Neural progenitor cell (in vitro differentiated cells): ENCODE results near the gene CDK1. TPM values are rescaled to one million over a fixed set of nuclear protein-coding genes. Genes with fewer than 3 reads are reported as not detected.

ENCODE experiments used
- DNase-seq: peaks from one replicate; pipeline ENCODE4 v3.0.0-alpha.2; 2016; ENCODE audit warnings: low spot score
- H2AFZ ChIP-seq: fragments of 200-600 bp; sonication (generic); replicated peaks from 2 replicates; pipeline ENCODE4 v1.6.1; 2016; ENCODE audit warnings: antibody characterized with exemption
- H3F3A ChIP-seq: fragments of 200-600 bp; sonication (generic); 2 replicates; pipeline ENCODE4 v1.6.1; 2016; ENCODE audit warnings: antibody characterized with exemption, low read depth
- H3K27ac ChIP-seq: fragments of 200-600 bp; sonication (generic); 2 replicates; pipeline ENCODE4 v1.5.1; 2016; ENCODE audit warnings: mild to moderate bottlenecking
- H3K27me3 ChIP-seq: fragments of 200-600 bp; sonication (generic); 2 replicates; pipeline ENCODE4 v1.6.1; 2016; ENCODE audit warnings: mild to moderate bottlenecking, moderate library complexity
- H3K36me3 ChIP-seq: fragments of 200-600 bp; sonication (generic); 2 replicates; pipeline ENCODE4 v1.5.1; 2016
- H3K4me1 ChIP-seq: fragments of 200-600 bp; sonication (generic); 2 replicates; pipeline ENCODE4 v1.6.1; 2016; ENCODE audit warnings: mixed run types
- H3K4me2 ChIP-seq: fragments of 200-600 bp; sonication (generic); 2 replicates; pipeline ENCODE4 v1.6.1; 2016
- H3K4me3 ChIP-seq: fragments of 200-600 bp; sonication (generic); 2 replicates; pipeline ENCODE4 v1.5.1; 2016
- H3K79me2 ChIP-seq: fragments of 200-600 bp; sonication (generic); 2 replicates; pipeline ENCODE4 v1.6.1; 2016; ENCODE audit warnings: low read depth
- H3K9ac ChIP-seq: fragments of 200-600 bp; sonication (generic); 2 replicates; pipeline ENCODE4 v1.6.1; 2016
- H3K9me3 ChIP-seq: fragments of 200-600 bp; sonication (generic); 2 replicates; pipeline ENCODE4 v1.5.1; 2016; ENCODE audit warnings: low read depth
- H4K20me1 ChIP-seq: fragments of 200-600 bp; sonication (generic); 2 replicates; pipeline ENCODE4 v1.6.1; 2016; ENCODE audit warnings: low read depth
- H3K27ac Mint-ChIP-seq: 3 replicates; pipeline ENCODE4 v1.8.0; 2021; ENCODE audit warnings: mixed read lengths
- H3K27me3 Mint-ChIP-seq: 2 replicates; pipeline ENCODE4 v1.8.0; 2022; ENCODE audit warnings: low read depth, mild to moderate bottlenecking, inconsistent platforms, moderate library complexity, mixed read lengths; ENCODE audit not compliant: insufficient read depth
- H3K36me3 Mint-ChIP-seq: 3 replicates; pipeline ENCODE4 v1.8.0; 2021; ENCODE audit warnings: mixed read lengths
- H3K4me1 Mint-ChIP-seq: 3 replicates; pipeline ENCODE4 v1.8.0; 2021; ENCODE audit warnings: mixed read lengths
- H3K4me3 Mint-ChIP-seq: 3 replicates; pipeline ENCODE4 v1.8.0; 2021; ENCODE audit warnings: mild to moderate bottlenecking, moderate library complexity, mixed read lengths
- H3K9me3 Mint-ChIP-seq: 3 replicates; pipeline ENCODE4 v1.8.0; 2020; ENCODE audit warnings: mixed read lengths
- CTCF ChIP-seq: fragments of 200-600 bp; sonication (generic); IDR thresholded peaks from 2 replicates; pipeline ENCODE4 v1.5.1; 2017; ENCODE audit warnings: antibody characterized with exemption, mild to moderate bottlenecking
- EZH2 ChIP-seq: fragments of 200-600 bp; sonication (generic); IDR thresholded peaks from 2 replicates; pipeline ENCODE4 v1.6.1; 2017; ENCODE audit warnings: antibody characterized with exemption, mild to moderate bottlenecking, moderate library complexity
- EZH2phosphoT487 ChIP-seq: fragments of 200-600 bp; sonication (generic); IDR thresholded peaks from 2 replicates; pipeline ENCODE4 v1.6.1; 2017; ENCODE audit warnings: antibody characterized with exemption
- total RNA-seq: library from RNA; depleted of rRNA; stranded (reverse); fragments of >200 nt; gene quantifications from 2 replicates; pipeline ENCODE4 v1.2.3, GENCODE V29; 2015; ENCODE audit warnings: low replicate concordance

CDK1 gene
- total RNA-seq, 1 donor from 2014 or later, result 421 TPM

DNA sequence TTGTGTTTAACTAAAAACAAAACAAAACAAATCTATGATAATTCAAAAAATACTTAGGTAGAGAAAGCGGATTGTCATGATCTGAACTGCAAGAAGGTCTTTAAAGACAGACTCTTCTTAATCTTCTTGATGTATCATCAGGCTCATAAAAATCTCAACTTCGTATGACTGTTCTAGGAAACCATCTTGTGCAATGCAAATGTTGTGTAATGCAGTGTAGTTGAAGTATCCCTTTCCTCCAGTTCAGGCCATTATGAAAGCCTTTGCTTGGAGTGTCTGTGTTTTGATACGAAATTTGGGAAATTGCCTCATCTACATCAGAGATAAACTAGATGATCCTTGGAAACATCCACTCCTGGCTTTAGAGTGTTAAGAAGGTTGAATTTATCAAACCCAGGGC is 30.9 kb downstream of the CDK1 start:
- H3K4me1 ChIP-seq, result no peaks in the 10 kb centered on the region
- H3K36me3 Mint-ChIP-seq, result no peaks in the 10 kb centered on the region
- H3K27ac Mint-ChIP-seq, result no peak overlapping the region
- no peak overlapping the region for H3K4me3 Mint-ChIP-seq
- H3K9me3 Mint-ChIP-seq, result no peaks in the 10 kb centered on the region
- no peaks in the 10 kb centered on the region for H3F3A ChIP-seq
- no peak overlapping the region for H3K4me3 ChIP-seq
- H3K9me3 ChIP-seq, result no peaks in the 10 kb centered on the region
- H3K27ac ChIP-seq, result no peak overlapping the region
- H4K20me1 ChIP-seq, result no peaks in the 10 kb centered on the region
- no peaks in the 10 kb centered on the region for H3K27me3 Mint-ChIP-seq
- no peak overlapping the region for H3K9ac ChIP-seq
- H3K4me1 Mint-ChIP-seq, result peaks cover 12% of the 10 kb centered on the region
- DNase-seq, result no peak
- no peaks in the 10 kb centered on the region for H3K79me2 ChIP-seq
- H3K4me2 ChIP-seq, result no peak overlapping the region
- no peaks in the 10 kb centered on the region for H3K36me3 ChIP-seq
- H3K27me3 ChIP-seq, result no peaks in the 10 kb centered on the region
- TF ChIP-seq EZH2phosphoT487 (no peak), EZH2 (no peak), CTCF (no peak)
- H2AFZ ChIP-seq, result no peak overlapping the region

DNA sequence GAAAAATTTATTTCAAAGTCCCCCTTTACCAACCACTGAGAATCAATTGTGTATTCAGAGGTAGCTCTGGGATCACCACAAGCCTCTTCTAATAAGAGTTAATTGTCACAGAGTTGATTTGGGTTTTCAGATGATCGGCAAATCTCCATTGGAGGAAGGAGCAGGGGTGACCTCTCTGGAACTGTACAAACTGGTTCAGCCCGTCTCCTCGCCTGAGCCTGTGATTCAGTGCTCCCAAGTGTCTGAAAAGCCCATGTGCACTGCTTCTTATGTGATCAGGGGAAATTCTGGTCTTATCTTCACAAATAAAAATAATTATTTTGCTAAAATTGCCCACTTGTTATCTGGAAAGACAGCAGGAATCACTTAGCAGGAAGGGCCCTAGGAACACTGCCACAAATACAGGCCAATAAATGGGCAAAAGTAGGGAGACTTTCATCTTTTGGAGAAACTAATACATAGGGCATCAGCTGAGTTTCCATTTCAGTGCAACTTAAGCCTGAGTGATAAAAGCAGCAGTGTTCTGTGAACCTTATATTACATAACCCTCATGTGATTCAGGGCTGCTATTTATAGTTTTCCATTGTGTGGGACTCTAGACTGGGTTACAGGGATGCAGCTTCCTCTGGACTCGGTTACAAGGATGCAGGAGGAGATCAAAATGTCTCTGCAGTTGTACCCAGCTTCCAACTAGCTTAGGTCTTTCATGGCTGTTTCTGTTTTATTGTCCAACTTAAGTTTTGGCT is 32.3 kb downstream of the CDK1 start:
- Histone ChIP-seq H3K4me2 (no peak overlapping the region), H4K20me1 (no peaks in the 10 kb centered on the region), H3K79me2 (no peaks in the 10 kb centered on the region), H2AFZ (no peak overlapping the region), H3K4me3 (no peak overlapping the region), H3F3A (no peaks in the 10 kb centered on the region), H3K9ac (no peak overlapping the region), H3K9me3 (no peaks in the 10 kb centered on the region), H3K4me1 (no peaks in the 10 kb centered on the region), H3K36me3 (no peaks in the 10 kb centered on the region), H3K27me3 (no peaks in the 10 kb centered on the region), H3K27ac (no peak overlapping the region)
- no peak for DNase-seq
- Mint-ChIP-seq H3K27ac (no peak overlapping the region), H3K4me3 (no peak overlapping the region), H3K36me3 (no peaks in the 10 kb centered on the region), H3K9me3 (no peaks in the 10 kb centered on the region), H3K4me1 (peaks cover 12% of the 10 kb centered on the region), H3K27me3 (no peaks in the 10 kb centered on the region)
- TF ChIP-seq CTCF (no peak), EZH2phosphoT487 (no peak), EZH2 (no peak)

DNA sequence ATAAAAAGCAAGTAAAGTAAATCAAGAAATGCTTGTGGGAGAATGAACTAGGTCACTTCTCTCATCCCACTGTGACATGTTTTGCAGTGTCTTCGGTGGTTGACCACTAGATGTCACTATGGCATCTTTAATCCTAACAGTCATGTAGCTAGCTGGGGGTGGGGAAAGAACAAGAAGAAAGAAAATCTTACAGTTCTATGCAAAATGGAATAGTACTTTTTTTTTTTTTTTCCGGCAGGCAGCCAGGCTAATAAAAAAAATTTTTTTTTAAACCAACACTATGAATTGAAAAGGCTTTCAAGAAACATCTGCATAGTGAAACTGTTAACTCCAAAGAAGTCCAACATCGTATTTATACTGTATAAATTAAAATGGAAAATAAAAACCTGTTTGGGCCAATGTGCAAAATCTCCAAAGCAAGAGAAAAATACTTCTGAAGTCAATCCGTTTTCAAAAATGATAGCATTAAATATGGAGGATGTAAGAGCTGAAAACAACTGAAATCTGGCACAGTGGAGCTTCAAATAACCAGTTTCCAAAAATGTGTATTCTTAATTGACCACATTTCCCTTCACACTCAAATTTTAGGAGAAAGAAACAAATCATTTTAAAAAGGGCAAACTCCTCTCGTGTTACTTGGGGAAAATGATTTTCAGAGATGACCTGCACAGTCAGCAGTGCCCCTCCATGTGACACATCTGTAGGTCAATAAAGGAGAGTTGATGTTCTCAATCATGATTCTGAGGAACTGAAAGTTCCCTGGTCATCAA is 38.5 kb downstream of the CDK1 start:
- H3K36me3 ChIP-seq, result no peaks in the 10 kb centered on the region
- H3K9me3 ChIP-seq, result no peaks in the 10 kb centered on the region
- H3K27me3 ChIP-seq, result no peaks in the 10 kb centered on the region
- H3K9ac ChIP-seq, result no peak overlapping the region
- no peak overlapping the region for H3K4me3 Mint-ChIP-seq
- no peak overlapping the region for H3K27ac ChIP-seq
- no peaks in the 10 kb centered on the region for H3K9me3 Mint-ChIP-seq
- TF ChIP-seq EZH2 (no peak), CTCF (peak; percentile 90), EZH2phosphoT487 (no peak)
- no peaks in the 10 kb centered on the region for H3K36me3 Mint-ChIP-seq
- no peaks in the 10 kb centered on the region for H3K4me1 Mint-ChIP-seq
- H2AFZ ChIP-seq, result no peak overlapping the region
- H4K20me1 ChIP-seq, result no peaks in the 10 kb centered on the region
- H3K27me3 Mint-ChIP-seq, result no peaks in the 10 kb centered on the region
- H3K79me2 ChIP-seq, result no peaks in the 10 kb centered on the region
- no peak overlapping the region for H3K27ac Mint-ChIP-seq
- no peak overlapping the region for H3K4me2 ChIP-seq
- DNase-seq, result peak; percentile 81
- H3K4me3 ChIP-seq, result no peak overlapping the region
- no peaks in the 10 kb centered on the region for H3K4me1 ChIP-seq
- no peaks in the 10 kb centered on the region for H3F3A ChIP-seq
